ENCODE data around the gene ENDOD1. TPM values are rescaled to one million over a fixed set of nuclear protein-coding genes. Genes with fewer than 3 reads are reported as not detected.

ENDOD1 gene
- total RNA-seq, 1 donor from 2014 or later, result 29.8 TPM

- H3K4me3 Mint-ChIP-seq (ENCODE audit: unreplicated experiment), result peak overlapping the region; percentile 32
- Histone ChIP-seq H3K36me3 (ENCODE audit: insufficient read depth, low read length) (no peaks in the 10 kb centered on the region), H3K4me1 (ENCODE audit: insufficient read depth, low read length) (peaks cover 36% of the 10 kb centered on the region), H3K27ac (ENCODE audit: low read depth, low read length) (no peak overlapping the region), H3K79me2 (ENCODE audit: insufficient read depth, low read length) (peaks cover 18% of the 10 kb centered on the region), H4K20me1 (ENCODE audit: insufficient read depth, low read length) (peaks cover 5% of the 10 kb centered on the region), H3K4me2 (ENCODE audit: low read length) (no peak overlapping the region), H3K4me3 (ENCODE audit: insufficient read depth, low read depth, low read length) (no peak overlapping the region), H2AFZ (ENCODE audit: low read depth, low read length) (no peak overlapping the region), H3K27me3 (ENCODE audit: insufficient read depth, low read length) (no peaks in the 10 kb centered on the region), H3K9ac (ENCODE audit: low read length) (no peak overlapping the region), H3K9me3 (ENCODE audit: insufficient read depth, low read depth, low read length) (no peaks in the 10 kb centered on the region)
- H3K9me3 Mint-ChIP-seq (ENCODE audit: unreplicated experiment), result no peaks in the 10 kb centered on the region
- H3K27ac Mint-ChIP-seq (ENCODE audit: unreplicated experiment), result no peak overlapping the region
- no peaks in the 10 kb centered on the region for H3K36me3 Mint-ChIP-seq (ENCODE audit: low read depth, unreplicated experiment)
- FAIRE-seq (no peak), DNase-seq (ENCODE audit: low read depth) (no peak)
- TF ChIP-seq EZH2 (IDR thresholded peaks at IDR 0.05; ENCODE audit: insufficient read depth, low read length), result no peak
- TF ChIP-seq, protein P1, sequence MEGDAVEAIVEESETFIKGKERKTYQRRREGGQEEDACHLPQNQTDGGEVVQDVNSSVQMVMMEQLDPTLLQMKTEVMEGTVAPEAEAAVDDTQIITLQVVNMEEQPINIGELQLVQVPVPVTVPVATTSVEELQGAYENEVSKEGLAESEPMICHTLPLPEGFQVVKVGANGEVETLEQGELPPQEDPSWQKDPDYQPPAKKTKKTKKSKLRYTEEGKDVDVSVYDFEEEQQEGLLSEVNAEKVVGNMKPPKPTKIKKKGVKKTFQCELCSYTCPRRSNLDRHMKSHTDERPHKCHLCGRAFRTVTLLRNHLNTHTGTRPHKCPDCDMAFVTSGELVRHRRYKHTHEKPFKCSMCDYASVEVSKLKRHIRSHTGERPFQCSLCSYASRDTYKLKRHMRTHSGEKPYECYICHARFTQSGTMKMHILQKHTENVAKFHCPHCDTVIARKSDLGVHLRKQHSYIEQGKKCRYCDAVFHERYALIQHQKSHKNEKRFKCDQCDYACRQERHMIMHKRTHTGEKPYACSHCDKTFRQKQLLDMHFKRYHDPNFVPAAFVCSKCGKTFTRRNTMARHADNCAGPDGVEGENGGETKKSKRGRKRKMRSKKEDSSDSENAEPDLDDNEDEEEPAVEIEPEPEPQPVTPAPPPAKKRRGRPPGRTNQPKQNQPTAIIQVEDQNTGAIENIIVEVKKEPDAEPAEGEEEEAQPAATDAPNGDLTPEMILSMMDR (IDR thresholded peaks at IDR 0.05; ENCODE audit: insufficient read depth, low read depth, low read length), result no peak
- peaks cover 40% of the 10 kb centered on the region for H3K4me1 Mint-ChIP-seq (ENCODE audit: low read depth, unreplicated experiment)
- peaks cover 3% of the 10 kb centered on the region for H3K27me3 Mint-ChIP-seq (ENCODE audit: low read depth, unreplicated experiment)
Observed at GRCh38 chr11:95091663-95092180, 2.1 kb downstream of the ENDOD1 start.

GRCh38 chr11:95092549-95093324 is 3.1 kb downstream of the ENDOD1 start:
- no peaks in the 10 kb centered on the region for H3K9me3 ChIP-seq (ENCODE audit: insufficient read depth, low read depth, low read length)
- no peaks in the 10 kb centered on the region for H3K27me3 ChIP-seq (ENCODE audit: insufficient read depth, low read length)
- Mint-ChIP-seq H3K4me1 (ENCODE audit: low read depth, unreplicated experiment) (peaks cover 42% of the 10 kb centered on the region), H3K27ac (ENCODE audit: unreplicated experiment) (peak overlapping the region; percentile 29), H3K27me3 (ENCODE audit: low read depth, unreplicated experiment) (peaks cover 3% of the 10 kb centered on the region), H3K9me3 (ENCODE audit: unreplicated experiment) (no peaks in the 10 kb centered on the region), H3K4me3 (ENCODE audit: unreplicated experiment) (no peak overlapping the region), H3K36me3 (ENCODE audit: low read depth, unreplicated experiment) (no peaks in the 10 kb centered on the region)
- H3K4me3 ChIP-seq (ENCODE audit: insufficient read depth, low read depth, low read length), result no peak overlapping the region
- no peaks in the 10 kb centered on the region for H3K36me3 ChIP-seq (ENCODE audit: insufficient read depth, low read length)
- H3K4me2 ChIP-seq (ENCODE audit: low read length), result peak overlapping the region; percentile 58
- no peak overlapping the region for H2AFZ ChIP-seq (ENCODE audit: low read depth, low read length)
- H3K27ac ChIP-seq (ENCODE audit: low read depth, low read length), result peak overlapping the region; percentile 39
- peaks cover 18% of the 10 kb centered on the region for H3K79me2 ChIP-seq (ENCODE audit: insufficient read depth, low read length)
- peaks cover 5% of the 10 kb centered on the region for H4K20me1 ChIP-seq (ENCODE audit: insufficient read depth, low read length)
- peak; percentile 63 for DNase-seq (ENCODE audit: low read depth)
- peaks cover 36% of the 10 kb centered on the region for H3K4me1 ChIP-seq (ENCODE audit: insufficient read depth, low read length)
- H3K9ac ChIP-seq (ENCODE audit: low read length), result peak overlapping the region; percentile 34
- FAIRE-seq, result peak; percentile 93
- TF ChIP-seq EZH2 (IDR thresholded peaks at IDR 0.05; ENCODE audit: insufficient read depth, low read length), result no peak
- TF ChIP-seq, protein P1 (IDR thresholded peaks at IDR 0.05; ENCODE audit: insufficient read depth, low read depth, low read length), result peak; percentile 55

- no peaks in the 10 kb centered on the region for H3K9me3 Mint-ChIP-seq (ENCODE audit: unreplicated experiment)
- TF ChIP-seq EZH2 (IDR thresholded peaks at IDR 0.05; ENCODE audit: insufficient read depth, low read length), result no peak
- TF ChIP-seq, protein P1 (IDR thresholded peaks at IDR 0.05; ENCODE audit: insufficient read depth, low read depth, low read length), result no peak
- H3K27me3 Mint-ChIP-seq (ENCODE audit: low read depth, unreplicated experiment), result peaks cover 3% of the 10 kb centered on the region
- Histone ChIP-seq H3K27me3 (ENCODE audit: insufficient read depth, low read length) (no peaks in the 10 kb centered on the region), H3K4me2 (ENCODE audit: low read length) (peak overlapping the region; percentile 58), H4K20me1 (ENCODE audit: insufficient read depth, low read length) (peaks cover 5% of the 10 kb centered on the region), H3K9ac (ENCODE audit: low read length) (no peak overlapping the region), H3K36me3 (ENCODE audit: insufficient read depth, low read length) (no peaks in the 10 kb centered on the region), H3K27ac (ENCODE audit: low read depth, low read length) (no peak overlapping the region), H3K9me3 (ENCODE audit: insufficient read depth, low read depth, low read length) (no peaks in the 10 kb centered on the region), H3K4me3 (ENCODE audit: insufficient read depth, low read depth, low read length) (no peak overlapping the region), H2AFZ (ENCODE audit: low read depth, low read length) (no peak overlapping the region), H3K79me2 (ENCODE audit: insufficient read depth, low read length) (peaks cover 26% of the 10 kb centered on the region), H3K4me1 (ENCODE audit: insufficient read depth, low read length) (peaks cover 36% of the 10 kb centered on the region)
- FAIRE-seq (no peak), DNase-seq (ENCODE audit: low read depth) (no peak)
- H3K4me3 Mint-ChIP-seq (ENCODE audit: unreplicated experiment), result peak overlapping the region; percentile 4
- H3K36me3 Mint-ChIP-seq (ENCODE audit: low read depth, unreplicated experiment), result no peaks in the 10 kb centered on the region
- H3K4me1 Mint-ChIP-seq (ENCODE audit: low read depth, unreplicated experiment), result peaks cover 42% of the 10 kb centered on the region
- H3K27ac Mint-ChIP-seq (ENCODE audit: unreplicated experiment), result peak overlapping the region; percentile 29
Observed at GRCh38 chr11:95093548-95093947, 3.9 kb downstream of the ENDOD1 start.

All from astrocyte (in vitro differentiated cells and primary cell).